Hematopoietic multipotent progenitor cell treated with erythropoietin and hydrocortisone succinate and interleukin-3 and kit ligand, for 4 days (in vitro differentiated cells): ENCODE results near the gene BPIFB6.

ENCODE experiments used
- DNase-seq: peaks from one replicate; pipeline ENCODE4 v3.0.0-alpha.2; 2015

The BPIFB6 gene

DNA sequence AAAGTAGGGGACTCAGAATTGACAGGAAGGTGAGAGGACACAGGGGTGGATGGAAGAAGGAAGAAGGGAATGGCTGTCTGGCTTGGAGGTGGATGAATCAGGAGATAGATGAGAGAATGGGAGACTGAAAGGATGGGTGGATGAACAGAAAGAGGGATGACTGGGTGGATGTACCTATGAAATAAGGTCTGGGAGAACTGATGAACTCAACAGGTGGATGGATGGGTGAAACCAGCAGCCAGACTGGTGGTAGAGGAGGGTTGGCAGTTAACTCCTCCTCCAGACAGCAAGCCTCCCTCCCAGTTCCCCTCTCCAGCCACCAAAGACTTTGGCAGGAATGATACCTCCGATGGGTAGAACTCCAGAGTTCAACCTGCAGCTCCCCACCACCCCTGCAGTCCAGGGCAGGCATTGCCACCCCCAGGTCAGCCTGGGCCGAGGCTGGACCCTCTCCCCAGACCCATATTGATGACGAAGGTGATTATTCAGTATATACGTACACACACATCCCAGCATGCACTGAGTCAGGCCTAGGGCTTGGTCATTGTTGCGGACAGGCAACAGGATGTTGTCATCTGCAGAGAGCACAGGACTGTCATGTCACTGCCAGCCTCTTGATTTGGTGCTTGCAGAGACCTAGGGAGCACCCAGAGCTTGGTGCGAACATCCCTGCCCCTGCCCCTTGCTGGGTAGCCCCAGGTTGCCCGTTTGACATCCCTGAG lies 29.2 kb upstream of the BPIFB6 start:
- no peak for DNase-seq

DNA sequence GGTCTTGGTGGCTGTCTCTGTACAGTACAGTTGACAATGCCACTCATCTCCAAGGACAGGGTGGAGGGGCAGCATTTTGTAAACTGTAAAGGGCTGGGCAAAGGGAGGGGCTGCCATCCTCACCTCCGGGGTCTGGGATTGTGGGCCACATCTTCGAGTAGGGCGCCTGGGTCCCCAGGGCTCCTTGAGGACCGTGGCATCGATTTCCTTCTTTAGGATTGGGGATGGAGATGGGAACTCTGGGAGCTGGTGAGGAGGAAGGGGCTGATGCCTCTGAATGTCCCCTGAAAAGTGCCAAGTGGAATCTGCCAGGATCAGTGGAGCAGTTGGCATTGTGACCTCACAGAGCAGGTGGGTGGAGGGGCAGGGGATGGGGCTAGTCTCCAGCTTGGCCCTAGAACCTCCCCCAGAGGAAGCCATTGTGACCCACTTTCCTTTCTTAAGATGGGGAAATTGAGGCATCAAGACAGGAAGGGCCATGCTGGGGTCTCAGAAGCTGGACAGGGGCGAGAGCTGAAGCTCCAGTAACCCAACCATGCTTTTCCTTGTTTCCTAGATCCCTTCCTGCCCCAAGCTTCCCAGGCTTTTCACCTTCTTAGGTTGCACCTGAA lies 27.2 kb upstream of the BPIFB6 start, which contains the start of gene SUN5:
Gene SUN5, minus strand, starts transcription at position 293 of the 611 bp plus-strand sequence. Its CDS starts 93 bp downstream, at position 200.
- DNase-seq, result no peak

DNA sequence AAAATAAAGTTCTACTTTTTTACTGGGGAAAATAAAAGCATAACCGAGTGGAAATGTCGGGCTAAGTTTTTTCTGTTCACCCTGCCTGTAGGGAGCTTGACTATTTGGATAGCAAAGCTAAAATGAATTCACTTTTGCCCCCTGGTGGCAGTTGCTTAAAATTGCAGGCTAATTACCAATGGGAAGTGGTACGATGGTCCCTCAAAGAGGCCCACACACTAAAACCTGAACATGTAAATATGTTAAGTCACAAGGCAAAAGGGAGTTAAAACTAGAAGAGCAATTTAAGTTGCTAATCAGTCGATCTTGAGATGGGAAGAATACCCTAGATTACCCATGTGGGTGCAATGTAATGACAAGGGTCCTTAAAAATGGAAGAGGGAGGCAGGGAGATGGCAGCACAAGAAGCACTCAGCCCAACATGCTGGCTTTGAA lies 26.3 kb upstream of the BPIFB6 start:
- peak; percentile 74 for DNase-seq

DNA sequence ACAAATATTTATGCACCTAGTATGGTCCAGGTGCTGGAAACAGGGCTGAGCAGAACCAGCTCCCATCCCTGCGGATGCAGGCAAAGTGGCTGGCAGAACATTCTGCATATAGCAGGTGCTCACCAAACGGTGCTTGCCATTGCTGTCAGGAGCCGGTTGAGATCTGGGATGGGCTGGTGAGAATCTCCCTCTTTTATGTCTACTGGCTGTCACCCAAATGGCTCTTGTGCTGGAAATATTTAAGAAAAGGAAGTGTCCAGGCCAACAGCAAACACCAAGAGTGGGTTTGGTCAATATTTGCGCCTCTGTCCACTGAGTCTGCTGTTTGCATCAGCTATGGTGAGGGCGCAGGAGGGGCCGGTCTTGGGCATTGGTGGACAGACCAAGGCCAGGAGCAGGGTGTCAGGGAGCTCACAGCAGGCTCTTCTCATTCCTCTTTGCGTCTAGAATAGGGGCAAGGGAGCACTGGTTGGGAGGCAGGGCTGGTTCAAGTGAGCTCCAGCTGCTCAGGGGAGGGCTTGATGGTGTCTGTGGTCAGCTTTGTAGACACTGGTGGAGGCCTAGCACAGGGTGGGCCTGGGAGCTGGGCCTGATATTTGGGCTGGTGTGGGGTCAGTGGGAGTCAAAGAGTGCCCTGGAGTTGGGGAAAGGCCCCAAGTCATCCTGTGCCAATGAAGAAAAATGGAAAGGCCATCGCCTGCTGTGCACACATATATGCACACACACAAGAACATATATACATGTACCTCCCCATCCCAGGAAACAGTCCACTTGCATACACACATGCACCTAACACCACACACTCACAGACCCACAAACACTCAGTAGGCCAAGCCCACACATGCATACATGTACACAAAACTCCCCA lies 25.3 kb upstream of the BPIFB6 start:
- DNase-seq, result no peak

DNA sequence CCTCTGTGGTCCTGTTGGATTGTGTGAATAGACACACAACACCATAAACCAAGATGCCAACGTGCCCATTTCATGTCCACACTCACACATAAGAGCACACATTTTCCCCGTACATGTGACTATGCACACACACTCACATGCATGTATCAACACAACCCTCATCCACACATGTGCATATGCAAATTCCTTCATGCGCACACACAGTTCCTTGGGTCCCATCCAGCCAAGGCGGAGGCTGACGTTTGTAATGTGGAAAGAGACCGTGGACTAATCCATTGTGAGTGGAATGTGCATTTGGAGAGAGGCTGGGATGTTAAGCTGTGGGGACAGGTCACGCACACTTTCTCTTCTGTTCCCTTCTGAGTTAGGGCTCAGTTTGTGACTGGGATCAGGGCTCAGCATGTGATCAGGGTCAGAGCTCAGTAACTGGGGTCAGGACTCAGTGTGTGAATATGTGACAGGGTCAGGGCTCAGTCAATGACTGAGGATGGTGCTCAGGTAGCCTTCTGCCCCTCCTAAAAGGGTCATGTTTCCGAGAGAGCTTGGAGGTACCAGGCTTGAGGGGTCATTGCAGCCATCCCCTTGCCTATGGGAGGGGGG lies 24.6 kb upstream of the BPIFB6 start:
- DNase-seq, result no peak

DNA sequence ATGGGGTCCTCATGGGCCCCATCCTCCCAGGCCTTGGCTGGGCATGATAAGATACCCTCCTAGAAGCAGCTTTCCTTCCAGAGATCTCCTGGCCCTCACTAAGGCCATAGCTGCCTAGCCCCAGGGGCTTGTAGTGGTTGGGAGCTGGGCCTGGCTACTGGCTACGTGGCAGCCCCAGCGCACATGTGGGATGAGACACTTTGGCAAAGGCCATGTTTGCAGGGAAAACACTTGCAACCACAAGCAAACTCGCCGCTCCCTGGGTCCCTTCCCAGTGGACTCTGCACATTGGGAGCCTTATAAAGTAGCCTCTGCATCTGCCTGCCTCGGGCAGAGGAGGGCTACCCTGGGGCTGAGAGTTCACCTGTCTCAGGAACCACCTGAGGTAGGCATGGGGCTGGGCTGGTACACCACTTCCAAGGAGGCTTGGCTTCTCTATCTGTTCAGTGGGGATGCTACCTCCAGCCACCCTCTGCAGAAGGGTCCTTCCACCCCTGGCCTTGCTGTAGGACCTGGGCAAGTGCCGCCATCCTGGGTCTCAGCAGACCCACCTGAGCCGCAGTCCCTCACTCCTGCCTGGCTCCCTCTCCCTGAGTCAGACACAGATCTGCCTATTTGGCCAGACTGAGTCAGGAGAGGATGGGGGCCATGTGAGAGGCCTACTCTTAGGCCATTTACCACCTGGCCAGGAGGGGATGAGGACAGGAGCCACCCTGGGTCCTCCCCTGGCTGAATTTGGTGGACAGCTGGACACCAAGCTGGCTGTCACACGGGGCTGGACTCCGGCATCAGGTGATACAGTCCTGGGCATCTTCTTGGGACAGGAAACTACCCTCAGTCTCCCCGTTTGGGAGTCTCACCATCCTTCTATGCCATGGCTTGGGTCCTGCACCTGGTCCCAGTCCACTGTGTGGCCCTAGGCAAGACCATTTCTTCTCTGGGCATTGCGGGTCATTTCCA lies 23.8 kb upstream of the BPIFB6 start, which contains the start of gene BPIFB2:
Gene BPIFB2, plus strand, starts transcription at position 329 of the 960 bp plus-strand sequence. CDS start 871 bp downstream, outside the sequence.
- no peak for DNase-seq

DNA sequence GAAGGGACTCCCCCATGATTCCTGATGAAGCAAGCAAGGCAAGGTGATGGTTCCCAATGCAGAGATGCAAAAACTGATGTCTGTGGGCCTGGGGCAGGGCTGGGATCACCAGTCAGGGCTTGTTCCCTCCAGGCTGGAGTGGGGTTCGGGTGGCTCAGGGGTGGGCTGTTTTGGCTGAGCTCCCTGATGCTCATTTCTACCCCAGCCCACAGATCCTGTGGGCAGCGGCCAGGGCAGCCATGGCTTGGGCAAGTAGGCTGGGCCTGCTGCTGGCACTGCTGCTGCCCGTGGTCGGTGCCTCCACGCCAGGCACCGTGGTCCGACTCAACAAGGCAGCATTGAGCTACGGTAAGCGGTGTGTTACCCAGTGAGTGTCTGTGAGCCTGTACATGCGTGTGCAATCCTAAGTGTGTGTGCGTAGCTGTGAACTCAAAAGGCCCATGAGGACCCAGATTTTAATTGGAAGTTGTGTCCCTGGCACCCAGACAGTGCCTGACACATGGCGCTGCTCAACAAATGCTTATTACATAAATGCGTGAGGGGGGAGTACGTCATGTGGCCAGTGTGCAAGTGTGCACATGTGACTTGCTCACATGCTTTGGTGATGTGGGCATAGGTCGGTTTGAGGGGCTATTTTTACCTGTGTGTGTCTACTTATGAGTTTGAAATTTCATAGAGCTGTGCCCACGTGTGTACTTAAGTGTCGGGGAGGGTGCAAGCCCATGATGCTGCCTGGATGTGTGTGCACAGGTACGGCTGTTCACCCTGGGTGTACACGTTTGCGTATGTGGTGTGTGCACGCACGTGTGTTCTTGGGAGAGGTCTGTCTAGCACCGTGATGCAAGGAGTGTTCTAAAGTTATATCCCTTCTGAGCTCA lies 22.9 kb upstream of the BPIFB6 start:
- no peak for DNase-seq

DNA sequence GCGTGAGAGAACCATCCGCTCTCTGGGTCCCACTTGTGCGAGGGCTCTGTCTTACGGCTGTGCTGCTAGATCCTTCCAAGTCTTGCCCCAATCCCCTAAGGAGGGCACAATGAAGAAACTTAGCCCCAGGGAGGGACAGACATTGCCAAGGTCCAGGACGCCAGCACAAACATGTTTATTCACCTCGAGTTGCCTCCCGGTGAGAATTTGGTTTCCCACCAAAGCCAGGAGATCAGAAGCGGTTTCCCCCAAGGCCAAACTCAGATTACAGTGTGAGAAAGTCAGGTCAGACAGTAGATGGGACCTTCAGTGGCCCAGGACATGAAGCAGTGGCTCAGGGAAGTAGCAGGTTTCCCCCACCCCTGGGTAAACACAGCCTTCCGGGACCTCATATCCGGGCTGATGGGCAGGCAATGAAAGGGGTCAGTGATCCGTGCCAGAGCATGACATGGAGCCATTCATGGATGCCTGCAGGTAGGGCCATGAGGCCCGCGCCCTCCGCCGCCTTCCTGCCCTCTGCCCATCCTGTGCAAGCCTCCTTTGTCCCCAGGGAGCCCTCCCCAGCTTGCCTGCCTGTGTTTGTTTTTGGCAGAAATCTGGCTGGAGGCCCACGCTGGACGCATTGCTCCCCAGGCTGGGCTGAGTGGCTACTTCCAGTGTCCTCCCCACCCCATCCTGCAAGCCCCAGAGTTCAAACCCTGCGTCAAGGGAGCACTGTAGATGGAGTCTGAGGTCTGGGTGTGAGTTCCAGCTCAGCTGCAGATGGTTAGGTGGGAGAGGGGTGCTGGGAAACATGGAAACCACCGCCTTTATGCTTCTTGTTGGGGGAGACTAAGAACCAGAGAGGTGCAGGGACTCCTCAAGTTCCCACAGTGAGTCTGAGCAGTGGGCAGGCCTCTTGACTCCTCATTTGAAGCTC lies 22.0 kb upstream of the BPIFB6 start:
- DNase-seq, result no peak

DNA sequence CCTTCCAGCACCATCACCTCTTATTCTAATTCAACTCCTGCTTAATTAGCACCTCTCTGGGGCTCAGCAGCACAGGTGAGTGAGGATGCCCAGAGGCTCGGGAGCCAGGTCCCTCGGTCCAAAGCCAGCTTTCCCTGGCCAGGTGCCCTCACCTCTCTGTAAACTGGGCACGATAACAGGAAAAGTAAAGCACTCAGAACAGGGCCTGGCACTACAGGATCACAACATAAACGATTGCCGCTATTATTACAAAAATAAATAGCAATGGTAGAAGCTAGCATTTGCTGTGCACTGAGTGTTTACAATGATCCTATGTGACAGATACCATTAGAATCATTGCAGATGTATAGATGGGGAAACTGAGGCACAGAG lies 21.3 kb upstream of the BPIFB6 start:
- no peak for DNase-seq

DNA sequence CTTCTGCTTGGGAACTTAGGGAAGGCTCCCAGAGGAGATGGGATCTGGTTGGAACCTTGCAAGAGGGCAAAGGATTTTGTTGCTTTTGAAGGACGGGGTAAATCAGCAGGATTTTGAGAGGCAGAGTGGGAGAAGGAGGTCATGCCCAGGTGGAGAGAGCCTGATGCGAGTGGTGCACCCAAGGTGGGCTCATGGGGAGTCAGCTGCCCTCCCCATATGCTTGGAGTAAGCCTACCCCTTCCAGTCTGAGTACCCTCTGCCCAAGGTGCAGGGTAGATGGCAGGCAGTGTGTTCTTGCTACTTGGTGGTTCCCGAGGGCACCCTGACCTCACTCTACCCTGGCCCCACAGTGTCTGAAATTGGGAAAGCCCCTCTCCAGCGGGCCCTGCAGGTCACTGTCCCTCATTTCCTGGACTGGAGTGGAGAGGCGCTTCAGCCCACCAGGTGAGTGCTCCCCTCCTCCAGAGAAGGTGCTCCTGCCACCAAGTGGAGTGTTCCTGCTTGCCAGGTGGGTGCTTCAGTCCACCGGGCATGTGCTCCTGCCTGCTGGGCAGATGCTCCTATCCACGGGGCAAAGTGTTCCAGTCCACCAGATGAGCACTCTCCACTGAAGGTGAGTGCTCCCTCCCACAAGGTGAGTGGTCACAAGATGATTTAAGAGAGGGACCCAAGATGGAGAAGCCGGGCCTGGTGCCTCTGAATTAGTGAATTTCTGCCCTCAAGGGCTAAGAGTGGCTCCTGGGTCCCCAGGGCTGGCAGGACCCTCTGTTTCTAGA lies 20.6 kb upstream of the BPIFB6 start:
- no peak for DNase-seq

DNA sequence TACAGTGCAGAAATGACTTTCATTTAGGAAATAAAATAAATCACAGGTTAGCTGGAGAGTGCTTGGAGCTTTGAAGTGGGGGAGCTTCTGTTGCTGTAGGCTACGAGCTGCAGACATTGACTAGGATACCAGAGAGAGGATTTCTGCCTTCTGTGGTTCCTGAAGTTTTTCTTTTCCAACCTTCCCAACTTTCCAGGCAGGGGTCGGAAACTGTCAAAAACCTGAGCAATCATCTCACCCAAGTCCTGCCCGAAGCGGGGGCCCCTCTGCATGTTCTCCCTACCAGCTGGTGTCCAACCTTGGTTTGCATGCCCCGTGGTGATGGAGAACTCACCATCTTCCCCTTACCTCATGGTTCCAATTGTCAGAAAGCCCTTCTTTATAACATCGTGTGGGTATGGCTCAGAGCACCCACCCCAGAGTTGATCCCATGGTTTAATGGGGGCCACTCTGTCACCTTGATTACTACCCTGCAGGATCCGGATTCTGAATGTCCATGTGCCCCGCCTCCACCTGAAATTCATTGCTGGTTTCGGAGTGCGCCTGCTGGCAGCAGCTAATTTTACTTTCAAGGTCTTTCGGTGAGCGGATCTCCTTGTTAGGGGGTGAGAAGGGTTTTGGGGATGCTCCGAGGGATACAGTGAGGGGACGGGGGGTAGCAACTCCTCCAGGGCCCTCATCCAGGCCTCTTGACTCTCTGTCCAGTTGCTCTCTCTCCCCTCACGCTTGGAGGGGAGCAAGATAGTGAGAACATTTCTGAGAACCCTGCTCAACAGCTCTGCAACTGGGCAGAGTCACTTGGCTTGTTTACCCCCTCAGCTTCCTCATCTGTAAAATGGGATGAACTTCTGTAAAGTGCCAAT lies 18.9 kb upstream of the BPIFB6 start:
- DNase-seq, result no peak

DNA sequence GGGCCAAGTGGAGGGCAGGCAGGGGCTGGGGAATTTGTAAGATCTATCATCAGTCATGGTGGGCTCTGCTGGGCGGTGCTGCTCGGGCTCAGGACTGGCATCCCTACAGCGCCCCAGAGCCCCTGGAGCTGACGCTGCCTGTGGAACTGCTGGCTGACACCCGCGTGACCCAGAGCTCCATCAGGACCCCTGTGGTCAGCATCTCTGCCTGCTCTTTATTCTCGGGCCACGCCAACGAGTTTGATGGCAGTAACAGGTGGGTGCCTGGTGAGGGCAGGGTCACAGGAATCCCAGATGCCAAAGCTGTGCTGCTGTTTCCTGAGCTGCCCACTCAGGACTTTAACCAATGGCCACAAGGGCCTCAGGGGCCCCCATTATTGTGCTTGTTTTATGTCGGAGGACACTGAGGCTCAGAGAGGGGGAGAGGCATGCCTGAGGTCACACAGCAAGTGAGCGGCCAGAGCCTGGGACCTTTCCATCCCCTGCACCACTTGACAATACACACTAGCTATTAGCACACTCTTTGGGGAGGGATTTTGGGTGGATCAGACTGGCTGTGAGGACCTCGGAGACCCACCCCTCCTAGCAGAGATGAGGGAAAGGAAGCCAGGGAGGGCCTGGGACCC lies 17.6 kb upstream of the BPIFB6 start:
- DNase-seq, result no peak

DNA sequence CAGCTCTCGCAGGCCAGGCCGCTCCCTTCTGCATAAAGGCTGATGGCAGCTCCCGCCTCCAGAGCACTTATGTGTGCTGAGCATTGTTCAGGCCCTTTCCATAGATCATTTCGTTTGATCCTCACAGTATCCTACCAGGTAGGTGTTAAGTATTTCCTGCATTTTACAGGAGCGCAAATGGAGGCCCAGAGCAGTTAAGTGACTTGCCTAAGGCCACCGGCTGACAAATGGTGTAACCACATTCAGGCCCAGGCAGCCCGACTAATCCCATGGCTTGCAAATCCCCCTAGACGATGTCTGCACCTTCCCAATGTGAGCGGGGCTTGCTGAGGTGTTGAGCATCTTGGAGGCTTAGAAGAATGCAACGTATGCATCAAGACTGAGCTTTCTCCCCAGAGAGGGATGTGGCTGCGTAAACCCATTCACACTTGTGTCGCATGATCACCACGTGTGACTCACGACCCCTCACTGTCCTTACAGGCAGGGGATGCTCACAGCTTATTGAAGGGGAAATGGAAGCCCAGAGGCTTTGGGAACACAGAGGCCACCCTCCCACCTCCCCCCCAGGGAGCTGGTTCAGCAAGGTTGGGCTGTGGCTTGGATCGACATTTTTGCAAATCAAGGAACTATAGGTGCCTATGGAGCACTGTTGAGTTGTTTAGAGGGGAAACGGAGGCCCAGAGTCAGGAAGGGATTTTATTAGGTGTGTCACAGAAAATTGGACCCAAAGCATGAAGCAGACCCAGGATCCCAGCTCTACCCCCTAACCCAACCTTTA lies 16.9 kb upstream of the BPIFB6 start:
- DNase-seq, result no peak

DNA sequence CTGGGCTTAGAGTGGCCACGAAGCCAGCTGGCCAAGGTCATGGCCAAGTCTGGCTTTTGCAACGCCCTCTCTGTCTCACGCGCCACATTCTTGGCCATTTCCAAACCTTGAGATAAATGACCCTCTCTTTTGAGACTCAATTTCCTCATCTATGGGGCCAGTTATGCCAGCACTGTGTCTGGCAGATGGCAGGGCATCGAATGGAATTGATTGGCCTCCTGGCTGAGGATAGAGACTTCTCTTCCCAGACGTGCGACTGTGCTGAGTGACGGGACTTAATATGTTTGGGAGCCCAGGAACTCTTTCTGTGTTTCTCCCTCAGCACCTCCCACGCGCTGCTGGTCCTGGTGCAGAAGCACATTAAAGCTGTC lies 16.3 kb upstream of the BPIFB6 start:
- DNase-seq, result no peak

DNA sequence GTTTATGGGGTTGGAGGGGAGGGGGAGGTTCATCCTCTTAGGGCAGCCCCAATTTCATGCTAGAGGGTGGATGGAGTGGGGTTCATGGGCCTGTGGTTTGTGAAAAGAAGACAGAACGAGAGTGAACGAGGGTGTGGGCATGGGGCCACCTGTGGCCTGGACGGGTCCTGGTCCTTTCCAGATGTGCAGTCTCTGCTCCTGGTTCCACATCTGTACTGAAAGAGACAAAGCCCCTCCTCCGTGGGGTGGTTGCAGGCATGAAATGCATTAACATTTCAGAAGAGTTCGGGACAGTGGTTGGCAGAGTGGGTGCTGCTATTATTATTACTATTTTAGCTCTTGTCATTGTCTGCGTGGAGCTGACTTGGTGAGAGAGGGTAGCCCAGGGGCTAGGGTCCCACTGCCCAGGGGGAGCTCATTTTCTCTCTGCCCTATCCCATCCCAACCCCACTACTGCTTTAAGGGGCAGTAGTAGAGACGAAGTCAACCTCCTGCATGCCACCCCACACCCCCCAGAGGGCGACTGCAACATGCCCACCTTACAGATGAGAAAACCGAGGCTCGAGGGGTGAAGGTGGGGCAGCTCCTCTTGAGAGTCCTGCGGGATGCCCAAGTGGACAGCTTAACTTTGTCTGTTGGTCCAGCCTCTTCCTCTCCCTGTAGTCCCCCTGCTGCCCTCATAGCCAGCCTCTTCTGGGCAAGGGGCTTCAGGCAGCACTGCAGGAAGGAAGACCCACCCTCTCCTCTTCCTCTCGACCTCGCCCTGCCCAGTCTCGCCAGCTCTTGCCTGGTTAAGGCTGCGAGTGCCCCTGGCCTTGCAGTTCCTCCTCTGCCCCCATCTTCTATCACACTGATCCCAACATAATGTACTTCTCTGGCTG lies 15.5 kb upstream of the BPIFB6 start:
- DNase-seq, result no peak
